ENCODE data around the gene AFP.

AFP gene

GRCh38 chr4:73415807-73416238 is 20.2 kb upstream of the AFP start:
- H3K9me3 Mint-ChIP-seq = no peaks in the 10 kb centered on the region
- no peaks in the 10 kb centered on the region for H3K4me1 Mint-ChIP-seq
- no peaks in the 10 kb centered on the region for H3K36me3 Mint-ChIP-seq (ENCODE audit: low read depth)
- TF ChIP-seq, protein P1, sequence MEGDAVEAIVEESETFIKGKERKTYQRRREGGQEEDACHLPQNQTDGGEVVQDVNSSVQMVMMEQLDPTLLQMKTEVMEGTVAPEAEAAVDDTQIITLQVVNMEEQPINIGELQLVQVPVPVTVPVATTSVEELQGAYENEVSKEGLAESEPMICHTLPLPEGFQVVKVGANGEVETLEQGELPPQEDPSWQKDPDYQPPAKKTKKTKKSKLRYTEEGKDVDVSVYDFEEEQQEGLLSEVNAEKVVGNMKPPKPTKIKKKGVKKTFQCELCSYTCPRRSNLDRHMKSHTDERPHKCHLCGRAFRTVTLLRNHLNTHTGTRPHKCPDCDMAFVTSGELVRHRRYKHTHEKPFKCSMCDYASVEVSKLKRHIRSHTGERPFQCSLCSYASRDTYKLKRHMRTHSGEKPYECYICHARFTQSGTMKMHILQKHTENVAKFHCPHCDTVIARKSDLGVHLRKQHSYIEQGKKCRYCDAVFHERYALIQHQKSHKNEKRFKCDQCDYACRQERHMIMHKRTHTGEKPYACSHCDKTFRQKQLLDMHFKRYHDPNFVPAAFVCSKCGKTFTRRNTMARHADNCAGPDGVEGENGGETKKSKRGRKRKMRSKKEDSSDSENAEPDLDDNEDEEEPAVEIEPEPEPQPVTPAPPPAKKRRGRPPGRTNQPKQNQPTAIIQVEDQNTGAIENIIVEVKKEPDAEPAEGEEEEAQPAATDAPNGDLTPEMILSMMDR (IDR thresholded peaks at IDR 0.05; ENCODE audit: unreplicated experiment in 3 of 3) = no peak
- H3K4me3 Mint-ChIP-seq = no peak overlapping the region
- no peaks in the 10 kb centered on the region for H3K27me3 Mint-ChIP-seq (ENCODE audit: low read depth)
- H3K27ac Mint-ChIP-seq = no peak overlapping the region

DNA sequence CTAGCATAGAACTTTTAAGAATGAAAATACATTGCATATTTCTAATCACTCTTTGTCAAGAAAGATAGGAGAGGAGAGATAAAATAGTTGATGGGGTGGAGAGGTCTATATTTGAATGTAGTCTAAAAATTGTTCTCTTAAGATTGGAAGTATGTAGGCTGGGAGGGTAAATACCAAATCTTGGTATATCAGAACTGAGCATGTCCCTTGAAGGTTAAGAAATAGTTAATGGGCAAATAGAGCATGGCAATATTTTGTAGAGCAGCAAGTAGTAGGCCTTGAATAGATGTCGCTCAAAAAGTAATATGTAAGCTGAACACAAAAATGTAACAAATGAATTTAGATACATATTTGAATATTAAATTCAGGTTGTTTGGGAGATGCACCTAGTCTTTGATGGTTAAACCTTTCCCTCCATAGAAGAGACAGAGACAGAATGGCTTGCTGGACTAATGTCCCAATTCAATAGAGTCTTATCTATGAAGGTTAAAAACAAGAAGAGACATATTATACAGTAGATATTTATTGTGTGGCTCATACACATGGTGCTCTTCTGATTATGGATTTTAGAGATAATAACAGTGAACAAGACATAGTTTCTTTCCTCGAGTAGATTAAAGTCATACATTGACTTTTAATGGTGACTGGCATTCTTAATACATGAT is 19.5 kb upstream of the AFP start:
- no peaks in the 10 kb centered on the region for H3K27me3 Mint-ChIP-seq (ENCODE audit: low read depth)
- TF ChIP-seq, protein P1 (IDR thresholded peaks at IDR 0.05; ENCODE audit: unreplicated experiment in 3 of 3) = no peak
- H3K9me3 Mint-ChIP-seq = no peaks in the 10 kb centered on the region
- H3K36me3 Mint-ChIP-seq (ENCODE audit: low read depth) = no peaks in the 10 kb centered on the region
- H3K4me1 Mint-ChIP-seq = no peaks in the 10 kb centered on the region
- H3K27ac Mint-ChIP-seq = no peak overlapping the region
- H3K4me3 Mint-ChIP-seq = no peak overlapping the region

DNA sequence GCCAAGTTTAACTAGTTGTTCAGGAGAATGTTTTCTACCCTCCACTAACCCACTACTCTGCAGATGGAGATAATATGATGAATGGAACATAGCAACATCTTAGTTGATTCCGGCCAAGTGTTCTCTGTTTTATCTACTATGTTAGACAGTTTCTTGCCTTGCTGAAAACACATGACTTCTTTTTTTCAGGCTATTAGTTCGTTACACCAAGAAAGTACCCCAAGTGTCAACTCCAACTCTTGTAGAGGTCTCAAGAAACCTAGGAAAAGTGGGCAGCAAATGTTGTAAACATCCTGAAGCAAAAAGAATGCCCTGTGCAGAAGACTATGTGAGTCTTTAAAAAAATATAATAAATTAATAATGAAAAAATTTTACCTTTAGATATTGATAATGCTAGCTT is 18.7 kb upstream of the AFP start:
- H3K27ac Mint-ChIP-seq = no peak overlapping the region
- H3K4me3 Mint-ChIP-seq = no peak overlapping the region
- H3K9me3 Mint-ChIP-seq = no peaks in the 10 kb centered on the region
- no peaks in the 10 kb centered on the region for H3K4me1 Mint-ChIP-seq
- H3K36me3 Mint-ChIP-seq (ENCODE audit: low read depth) = no peaks in the 10 kb centered on the region
- TF ChIP-seq, protein P1 (IDR thresholded peaks at IDR 0.05; ENCODE audit: unreplicated experiment in 3 of 3) = no peak
- no peaks in the 10 kb centered on the region for H3K27me3 Mint-ChIP-seq (ENCODE audit: low read depth)

GRCh38 chr4:73417973-73418372 is 18.0 kb upstream of the AFP start:
- Mint-ChIP-seq H3K4me1 (no peaks in the 10 kb centered on the region), H3K4me3 (no peak overlapping the region), H3K27me3 (ENCODE audit: low read depth) (no peaks in the 10 kb centered on the region), H3K36me3 (ENCODE audit: low read depth) (no peaks in the 10 kb centered on the region), H3K9me3 (no peaks in the 10 kb centered on the region), H3K27ac (no peak overlapping the region)
- TF ChIP-seq, protein P1 (IDR thresholded peaks at IDR 0.05; ENCODE audit: unreplicated experiment in 3 of 3) = no peak

- H3K4me1 Mint-ChIP-seq = no peaks in the 10 kb centered on the region
- no peaks in the 10 kb centered on the region for H3K36me3 Mint-ChIP-seq (ENCODE audit: low read depth)
- H3K9me3 Mint-ChIP-seq = no peaks in the 10 kb centered on the region
- no peak overlapping the region for H3K27ac Mint-ChIP-seq
- no peak overlapping the region for H3K4me3 Mint-ChIP-seq
- H3K27me3 Mint-ChIP-seq (ENCODE audit: low read depth) = no peaks in the 10 kb centered on the region
- TF ChIP-seq, protein P1 (IDR thresholded peaks at IDR 0.05; ENCODE audit: unreplicated experiment in 3 of 3) = no peak
These were observed 17.3 kb upstream of the AFP start for GRCh38 chr4:73418677-73419076.
